ENCODE data around the gene CNTNAP4. TPM values are rescaled to one million over a fixed set of nuclear protein-coding genes. Genes with fewer than 3 reads are reported as not detected.

The CNTNAP4 gene
- total and polyA plus RNA-seq, 2 of the 8 experiments (the other 6 are each of a cell fraction or from before 2014, with no cell fraction given): not detected

DNA sequence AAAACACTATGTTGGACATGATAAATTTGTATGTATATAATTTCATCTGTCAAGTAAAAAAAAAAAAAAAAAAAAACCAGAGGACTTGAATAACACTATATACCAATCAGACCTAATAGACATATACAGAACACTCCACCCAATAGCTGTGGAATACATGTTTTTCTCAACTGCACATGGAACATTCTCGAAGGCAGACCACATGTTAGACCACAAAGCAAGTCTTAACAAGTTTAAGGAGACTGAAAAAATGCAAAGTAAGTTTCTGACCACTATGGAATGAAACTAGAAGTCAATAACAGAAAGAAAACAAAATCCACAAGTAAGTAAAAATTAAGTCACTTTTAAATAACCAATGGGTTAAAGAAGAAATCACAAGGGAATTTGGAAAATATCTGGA is 8.4 kb upstream of the CNTNAP4 start:
- Histone ChIP-seq H2BK5ac (ENCODE audit: low read depth, low read length) (no peak overlapping the region), H3K4ac (replicated peaks; ENCODE audit: insufficient read length, low read depth, low read length) (no peak overlapping the region), H3K4me3 (ENCODE audit: extremely low read depth in 1 of 4, insufficient read depth in 2 of 4, low read depth in 3 of 4, low read length in 4 of 4) (no peak overlapping the region), H3K14ac (ENCODE audit: insufficient read length) (no peak overlapping the region), H4K20me1 (replicated peaks in 1 of 2; ENCODE audit: control insufficient read depth in 1 of 2, insufficient read depth in 2 of 2, low read length in 2 of 2) (no peaks in the 10 kb centered on the region), H2AFZ (ENCODE audit: low read length) (no peak overlapping the region), H4K91ac (replicated peaks; ENCODE audit: insufficient read length, low read length) (no peak overlapping the region), H3K56ac (replicated peaks; ENCODE audit: insufficient read length, low read depth, low read length) (no peak overlapping the region), H3K4me1 (replicated peaks in 1 of 4; ENCODE audit: control insufficient read depth in 3 of 4, insufficient read depth in 4 of 4, low read length in 3 of 4) (no peaks in the 10 kb centered on the region), H2BK20ac (ENCODE audit: low read length) (no peak overlapping the region), H3K36me3 (ENCODE audit: control insufficient read depth in 2 of 4, insufficient read depth in 4 of 4, low read length in 3 of 4) (no peaks in the 10 kb centered on the region), H3K27me3 (replicated peaks in 1 of 4; ENCODE audit: control insufficient read depth in 3 of 4, extremely low read depth in 1 of 4, insufficient read depth in 3 of 4, low read length in 3 of 4) (no peaks in the 10 kb centered on the region), H4K5ac (ENCODE audit: insufficient read length, low read depth, low read length) (no peak overlapping the region), H4K8ac (ENCODE audit: extremely low read depth, insufficient read depth, low read length) (no peak overlapping the region), H3K79me2 (ENCODE audit: control insufficient read depth in 1 of 2, insufficient read depth in 2 of 2, low read length in 2 of 2) (no peaks in the 10 kb centered on the region), H3K4me2 (ENCODE audit: insufficient read depth in 1 of 2, low read depth in 2 of 2, low read length in 2 of 2) (no peak overlapping the region), H2BK15ac (ENCODE audit: low read length) (no peak overlapping the region), H3K18ac (ENCODE audit: extremely low read depth, low read length) (no peak overlapping the region), H2BK12ac (ENCODE audit: low read depth, low read length) (no peak overlapping the region), H3K23ac (ENCODE audit: insufficient read length) (no peak overlapping the region), H3K23me2 (ENCODE audit: low read depth, low read length) (no peaks in the 10 kb centered on the region), H2BK120ac (replicated peaks; ENCODE audit: low read depth, low read length) (no peak overlapping the region), H3K9me3 (ENCODE audit: insufficient read depth in 2 of 2, low read depth in 1 of 2, low read length in 1 of 2) (no peaks in the 10 kb centered on the region), H2AK5ac (ENCODE audit: low read depth, low read length) (no peak overlapping the region), H3K79me1 (ENCODE audit: low read depth, low read length) (no peaks in the 10 kb centered on the region), H3K27ac (ENCODE audit: low read depth, low read length) (no peak overlapping the region), H3K9ac (replicated peaks in 1 of 4; ENCODE audit: extremely low read depth in 1 of 4, low read depth in 3 of 4, low read length in 3 of 4) (no peak overlapping the region)
- ChIA-PET CTCF (ENCODE audit: partially characterized antibody) (interaction anchor here (0.7 kb wide), 1 partner anchor 224 kb away, joined by 4 read pairs; no protein-coding TSS in a partner anchor), POLR2A (ENCODE audit: partially characterized antibody) (no interaction called here)
- no peak for FAIRE-seq
- WGBS, 2 experiments (ENCODE audit: extremely low coverage in 1 of 2, insufficient coverage in 1 of 2, insufficient read length in 1 of 2, insufficient replicate concordance in 2 of 2, low coverage in 1 of 2, low lambda C conversion rate in 2 of 2, missing lambda C conversion rate in 1 of 2): 100% methylated on average over 1 of the region's 1 CpG; no CpG with 5 or more reads in 1 of the 2 experiments
- DNase-seq (ENCODE audit: low read depth in 1 of 2, low spot score in 2 of 2): no peak
- TF ChIP-seq SP4 (IDR thresholded peaks at IDR 0.05; ENCODE audit: low read length): no peak
- TF ChIP-seq EP300 (IDR thresholded peaks at IDR 0.05; ENCODE audit: borderline replicate concordance in 1 of 2, low read depth in 2 of 2, low read length in 2 of 2): no peak
- no peak for TF ChIP-seq NRF1 (IDR thresholded peaks at IDR 0.05; ENCODE audit: low read depth, low read length)
- TF ChIP-seq CTBP2 (IDR thresholded peaks at IDR 0.05; ENCODE audit: borderline replicate concordance, insufficient read depth, insufficient read length, low read length): no peak
- TF ChIP-seq, protein P1, sequence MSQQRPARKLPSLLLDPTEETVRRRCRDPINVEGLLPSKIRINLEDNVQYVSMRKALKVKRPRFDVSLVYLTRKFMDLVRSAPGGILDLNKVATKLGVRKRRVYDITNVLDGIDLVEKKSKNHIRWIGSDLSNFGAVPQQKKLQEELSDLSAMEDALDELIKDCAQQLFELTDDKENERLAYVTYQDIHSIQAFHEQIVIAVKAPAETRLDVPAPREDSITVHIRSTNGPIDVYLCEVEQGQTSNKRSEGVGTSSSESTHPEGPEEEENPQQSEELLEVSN (IDR thresholded peaks at IDR 0.05): no peak
- TF ChIP-seq SRF (IDR thresholded peaks at IDR 0.05; ENCODE audit: low read depth, low read length): no peak
- no peak for TF ChIP-seq USF2 (IDR thresholded peaks at IDR 0.05; ENCODE audit: low read length)
- TF ChIP-seq SAP30 (IDR thresholded peaks at IDR 0.05; ENCODE audit: insufficient read depth, insufficient replicate concordance, low read length): no peak
- TF ChIP-seq POLR2AphosphoS5 (IDR thresholded peaks at IDR 0.05; ENCODE audit: low read depth, low read length): no peak
- no peak for TF ChIP-seq CBX5 (IDR thresholded peaks at IDR 0.05; ENCODE audit: low read depth, low read length)
- TF ChIP-seq ZNF274 (IDR thresholded peaks at IDR 0.05; ENCODE audit: borderline replicate concordance, extremely low read depth, low read length): no peak
- no peak for TF ChIP-seq RNF2 (IDR thresholded peaks at IDR 0.05; ENCODE audit: borderline replicate concordance, low read depth, low read length, missing control alignments, poor library complexity, severe bottlenecking)
